B cell (primary cell): ENCODE results near the gene ROR2. TPM values are rescaled to one million over a fixed set of nuclear protein-coding genes. Genes with fewer than 3 reads are reported as not detected.

Experiments
- ATAC-seq: fragments of 200-7000 bp; cut with Tn5 transposase; one replicate; pipeline ENCODE4 v1.10.0; 2021; ENCODE audit warnings: low read depth, mild to moderate bottlenecking, moderate number of reproducible peaks, moderate library complexity
- CTCF ChIA-PET: fragments of 350-600 bp; sonication (Branson Sonifier 250); formaldehyde crosslinking; loops from one replicate; lab custom pipeline; 2021; ENCODE audit warnings: antibody characterized with exemption, inconsistent platforms; lab: Charles Lee
- POLR2A ChIA-PET: fragments of 350-600 bp; sonication (Branson Sonifier 250); formaldehyde crosslinking; loops from one replicate; lab custom pipeline; 2021; ENCODE audit warnings: antibody characterized with exemption; lab: Charles Lee
- DNase-seq: peaks from one replicate; pipeline ENCODE4 v3.0.0; 2013
- H2AFZ ChIP-seq: 2 replicates; pipeline ENCODE4 v1.6.1; 2012; ENCODE audit warnings: mild to moderate bottlenecking, low read depth, low read length; ENCODE audit not compliant: insufficient read depth, poor library complexity, severe bottlenecking
- H3K27ac ChIP-seq, 2 donors: 1 replicate in 1 of 2; 2 replicates in 1 of 2; pipeline ENCODE4 v1.5.1; 2012 to 2013; ENCODE audit warnings: low read length in 2 of 2, mild to moderate bottlenecking in 2 of 2, moderate library complexity in 1 of 2
- H3K27me3 ChIP-seq, 4 experiments: fragments of 200-600 bp in 1 of 4; sonication (generic) in 1 of 4; replicated peaks in 1 of 4; 1 replicate in 2 of 4; 2 replicates in 2 of 4; pipeline versions ENCODE4 v1.6.1 to v1.7.0; 2013 to 2016; ENCODE audit warnings: low read length in 3 of 4, mild to moderate bottlenecking in 2 of 4, mixed read lengths in 1 of 4, moderate library complexity in 1 of 4; ENCODE audit not compliant: insufficient read depth in 4 of 4, control insufficient read depth in 3 of 4; ENCODE audit errors: control extremely low read depth in 1 of 4
- H3K36me3 ChIP-seq, 2 experiments: replicated peaks in 1 of 2; 1 replicate in 1 of 2; 2 replicates in 1 of 2; pipeline versions ENCODE4 v1.6.1 to v1.7.1; 2013; ENCODE audit warnings: low read length in 1 of 2; ENCODE audit not compliant: insufficient read depth in 2 of 2, control insufficient read depth in 1 of 2; ENCODE audit errors: control extremely low read depth in 1 of 2, extremely low read depth in 1 of 2
- H3K4me1 ChIP-seq, 2 donors: fragments of 200-600 bp in 1 of 2; sonication (generic) in 1 of 2; 1 replicate in 1 of 2; 2 replicates in 1 of 2; pipeline versions ENCODE4 v1.5.1 to v1.6.1; 2013 to 2017; ENCODE audit warnings: low read length in 2 of 2; ENCODE audit not compliant: control insufficient read depth in 2 of 2, insufficient read depth in 2 of 2
- H3K4me2 ChIP-seq: replicated peaks from 2 replicates; pipeline ENCODE3; 2012; ENCODE audit warnings: mild to moderate bottlenecking, low read depth, low read length; ENCODE audit not compliant: poor library complexity, severe bottlenecking
- H3K4me3 ChIP-seq, 5 experiments: fragments of 200-600 bp in 1 of 5; sonication (generic) in 1 of 5; 1 replicate in 3 of 5; 2 replicates in 2 of 5; pipeline versions ENCODE4 v1.5.1 to v1.7.0; 2011 to 2016; ENCODE audit warnings: low read length in 4 of 5, mild to moderate bottlenecking in 4 of 5, low read depth in 2 of 5, control low read depth in 1 of 5, moderate library complexity in 1 of 5; ENCODE audit not compliant: insufficient read depth in 1 of 5; ENCODE audit errors: control extremely low read depth in 1 of 5, extremely low read depth in 1 of 5
- H3K79me2 ChIP-seq: fragments of 200-600 bp; sonication (generic); one replicate; pipeline ENCODE4 v1.6.0; 2016; ENCODE audit warnings: low read length; ENCODE audit not compliant: control insufficient read depth, insufficient read depth
- H3K9ac ChIP-seq: fragments of 200-600 bp; sonication (generic); 2 replicates; pipeline ENCODE4 v1.6.1; 2017; ENCODE audit warnings: mild to moderate bottlenecking, low read length, moderate library complexity
- H3K9me3 ChIP-seq, 3 donors: one replicate each; pipeline versions ENCODE4 v1.6.1 to v1.7.1; 2013; ENCODE audit warnings: low read length in 2 of 3; ENCODE audit not compliant: control insufficient read depth in 2 of 3, insufficient read depth in 1 of 3; ENCODE audit errors: control extremely low read depth in 1 of 3
- H4K20me1 ChIP-seq: 2 replicates; pipeline ENCODE4 v1.6.0; 2012; ENCODE audit warnings: mild to moderate bottlenecking, low read length; ENCODE audit not compliant: insufficient read depth, control insufficient read depth, poor library complexity, severe bottlenecking
- H3K27ac Mint-ChIP-seq: one replicate; pipeline ENCODE4 v1.8.0; 2021; ENCODE audit warnings: mixed read lengths
- H3K27me3 Mint-ChIP-seq: one replicate; pipeline ENCODE4 v1.8.0; 2021; ENCODE audit warnings: mixed read lengths
- H3K4me1 Mint-ChIP-seq: one replicate; pipeline ENCODE4 v1.8.0; 2021; ENCODE audit warnings: mixed read lengths
- H3K4me3 Mint-ChIP-seq: one replicate; pipeline ENCODE4 v1.8.0; 2021; ENCODE audit warnings: mixed read lengths
- H3K9me3 Mint-ChIP-seq: one replicate; pipeline ENCODE4 v1.8.0; 2022; ENCODE audit warnings: mixed read lengths; ENCODE audit not compliant: insufficient read depth
- CTCF ChIP-seq: fragments of 200-600 bp; IDR thresholded peaks from one replicate; pipeline ENCODE4 v1.8.0; 2022; ENCODE audit warnings: antibody characterized with exemption, mild to moderate bottlenecking
- EZH2 ChIP-seq: IDR thresholded peaks from 2 replicates; pipeline ENCODE4 v1.6.1; 2012; ENCODE audit warnings: borderline replicate concordance, low read depth, mild to moderate bottlenecking, moderate library complexity, low read length; ENCODE audit not compliant: insufficient read depth, poor library complexity, severe bottlenecking
- WGBS: methylation state at CpG from one replicate; pipeline ENCODE4 v1.1.5; 2013; ENCODE audit warnings: missing lambda C conversion rate; ENCODE audit not compliant: insufficient coverage; 5-methylcytosine and 5-hydroxymethylcytosine counted together
- intact Hi-C: fragments of 100-400 bp; cut with micrococcal nuclease; formaldehyde crosslinking; loops from one replicate; pipeline ENCODE4 v1.10.0; 2022
- polyA plus RNA-seq: library from polyadenylated mRNA; depleted of rRNA; stranded (reverse); fragments of >200 nt; gene quantifications from 2 replicates; pipeline ENCODE4 v1.2.3, GENCODE V29; 2012
- total RNA-seq, 2 donors: library from RNA; stranded (reverse); fragments of 120-200 nt in 1 of 2; gene quantifications; 1 replicate in 1 of 2; 2 replicates in 1 of 2; pipeline versions ENCODE4 v1.2.3 to v1.2.4, GENCODE V29; 2013 to 2022

The ROR2 gene
- total and polyA plus RNA-seq, 2 donors (not counting 1 experiment from before 2014, with no cell fraction given): 0.21 to 0.49 TPM

GRCh38 chr9:91953718-91954117 is 3.7 kb upstream of the ROR2 start:
- CTCF ChIA-PET: no interaction called here
- Histone ChIP-seq H3K4me3 (no peak overlapping the region), H3K4me2 (no peak overlapping the region), H3K9ac (no peak overlapping the region), H3K27me3 (peaks cover 0 to 47% (median 30%) of the 10 kb centered on the region in 4 experiments), H3K27ac (no peak overlapping the region), H3K36me3 (no peaks in the 10 kb centered on the region), H2AFZ (no peak overlapping the region), H3K79me2 (no peaks in the 10 kb centered on the region), H3K9me3 (peaks cover 0 to 10% (median 0%) of the 10 kb centered on the region in 3 donors), H3K4me1 (peaks cover 15 to 23% of the 10 kb centered on the region in 2 donors), H4K20me1 (no peaks in the 10 kb centered on the region)
- Mint-ChIP-seq H3K27ac (no peak overlapping the region), H3K27me3 (peaks cover 46% of the 10 kb centered on the region), H3K4me3 (no peak overlapping the region), H3K9me3 (no peaks in the 10 kb centered on the region), H3K4me1 (peaks cover 9% of the 10 kb centered on the region)
- intact Hi-C loops: no loop called here
- POLR2A ChIA-PET: no interaction called here
- ATAC-seq (no peak), DNase-seq (no peak)
- 90% methylated on average over 4 of the region's 6 CpGs for WGBS
- TF ChIP-seq CTCF (no peak), EZH2 (no peak)

GRCh38 chr9:91951944-91952520 is 2.0 kb upstream of the ROR2 start:
- no peak overlapping the region for H3K9ac ChIP-seq
- Mint-ChIP-seq H3K9me3 (no peaks in the 10 kb centered on the region), H3K4me3 (no peak overlapping the region), H3K27me3 (peaks cover 56% of the 10 kb centered on the region), H3K27ac (no peak overlapping the region), H3K4me1 (peaks cover 11% of the 10 kb centered on the region)
- CTCF ChIA-PET: no interaction called here
- H3K79me2 ChIP-seq: no peaks in the 10 kb centered on the region
- DNase-seq (no peak), ATAC-seq (no peak)
- H3K27me3 ChIP-seq: peaks cover 0 to 55% (median 35%) of the 10 kb centered on the region in 4 experiments
- no peaks in the 10 kb centered on the region for H4K20me1 ChIP-seq
- TF ChIP-seq EZH2 (no peak), CTCF (no peak)
- peaks cover 0 to 10% (median 0%) of the 10 kb centered on the region in 3 donors for H3K9me3 ChIP-seq
- no peak overlapping the region for H3K27ac ChIP-seq
- 97% methylated on average over 5 of the region's 6 CpGs for WGBS
- no peak overlapping the region for H2AFZ ChIP-seq
- H3K4me2 ChIP-seq: no peak overlapping the region
- intact Hi-C loops: no loop called here
- H3K4me1 ChIP-seq: peaks cover 15 to 23% of the 10 kb centered on the region in 2 donors
- no peaks in the 10 kb centered on the region for H3K36me3 ChIP-seq
- POLR2A ChIA-PET: no interaction called here
- no peak overlapping the region for H3K4me3 ChIP-seq
